Putamen (tissue), 1 donor: ENCODE measurements around the gene ITPRID1.

ENCODE experiments used
- DNase-seq: peaks from one replicate; pipeline ENCODE4 v3.0.0-alpha.2; 2016; ENCODE audit warnings: low spot score

Gene ITPRID1

DNA sequence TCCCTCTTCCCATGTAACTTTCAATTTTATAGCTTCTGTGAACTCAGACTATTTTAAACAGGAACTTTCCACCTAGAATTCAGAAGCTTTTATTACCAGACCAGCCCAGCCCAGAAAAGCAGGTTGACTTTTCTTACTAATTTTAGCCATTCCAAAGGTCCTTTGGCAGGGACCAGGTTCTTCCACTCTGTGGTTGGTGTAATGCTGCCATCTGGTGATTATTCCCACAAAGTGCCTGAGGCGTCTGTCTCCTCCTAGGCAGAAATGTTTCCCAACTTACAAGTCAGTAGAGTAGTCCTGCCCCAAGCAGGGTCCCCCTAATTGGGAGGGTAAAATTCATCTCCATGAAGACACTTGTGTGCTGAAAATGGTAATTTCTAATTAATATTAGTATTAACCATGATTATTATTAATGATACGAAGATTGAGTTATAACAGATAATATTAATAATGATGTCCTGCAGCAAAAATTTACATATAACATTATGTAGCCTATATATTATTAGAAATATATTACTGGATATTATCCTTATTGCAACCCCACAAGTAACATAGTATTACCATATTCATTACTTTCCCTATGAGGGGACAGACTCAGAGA is 120.1 kb downstream of the ITPRID1 start:
- peak; percentile 35 for DNase-seq

DNA sequence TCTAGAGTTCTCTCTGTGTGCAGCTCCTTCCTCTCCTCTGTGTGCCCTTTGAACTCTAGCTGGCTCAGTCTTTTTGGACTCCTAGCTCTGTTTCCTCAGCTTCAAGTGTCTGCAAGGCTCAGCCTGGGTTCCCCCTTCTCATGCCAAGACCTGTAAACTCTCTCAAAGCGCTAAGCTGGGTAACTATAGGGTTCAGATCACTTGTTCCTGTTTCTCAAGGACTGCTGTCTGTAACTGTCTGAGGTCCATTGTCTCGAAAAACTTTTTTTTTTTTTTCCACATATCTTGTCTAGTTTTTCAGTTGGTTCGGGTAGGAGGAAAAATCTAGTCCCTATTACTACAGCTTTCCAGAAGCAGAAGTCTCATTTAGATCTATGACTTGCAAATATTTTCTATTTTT is 126.5 kb downstream of the ITPRID1 start:
- DNase-seq, result no peak

DNA sequence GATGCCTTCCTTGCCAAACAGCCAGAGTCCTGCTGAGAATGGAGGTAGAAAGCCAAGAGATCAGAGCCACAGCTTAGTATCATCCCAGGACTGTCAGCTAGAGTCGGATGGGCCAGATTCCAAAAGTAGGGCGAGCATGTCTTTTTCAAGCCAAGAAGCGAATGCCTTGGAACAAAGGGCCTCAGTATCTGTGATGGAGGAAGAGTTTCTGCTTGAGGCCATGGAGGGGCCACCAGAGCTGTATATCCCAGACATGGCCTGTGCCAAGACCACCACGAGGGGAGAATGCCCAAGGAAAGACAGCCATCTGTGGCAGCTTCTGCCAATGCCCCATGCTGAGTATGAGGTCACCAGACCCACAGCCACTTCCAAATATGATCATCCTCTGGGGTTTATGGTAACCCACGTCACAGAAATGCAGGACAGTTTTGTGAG is 128.8 kb downstream of the ITPRID1 start:
- peak; percentile 14 for DNase-seq

DNA sequence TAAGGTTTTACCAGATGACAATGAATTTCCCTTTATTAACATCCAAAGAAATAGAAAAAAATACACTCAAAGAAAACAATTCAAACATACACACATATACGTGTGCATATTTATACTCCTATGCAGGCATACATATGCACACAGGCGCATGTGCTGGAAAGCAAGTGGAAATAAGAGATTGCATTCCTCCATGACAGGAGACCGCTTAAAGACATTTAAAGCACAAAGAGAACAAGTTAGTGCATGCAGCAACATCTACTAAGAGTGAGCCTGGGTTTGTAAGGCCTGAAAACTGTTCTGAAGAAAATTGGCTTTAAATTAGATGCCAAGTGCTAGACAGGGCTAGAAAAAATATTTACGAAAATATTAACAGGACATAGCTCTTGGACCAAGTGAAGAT is 133.1 kb downstream of the ITPRID1 start:
- DNase-seq, result no peak

DNA sequence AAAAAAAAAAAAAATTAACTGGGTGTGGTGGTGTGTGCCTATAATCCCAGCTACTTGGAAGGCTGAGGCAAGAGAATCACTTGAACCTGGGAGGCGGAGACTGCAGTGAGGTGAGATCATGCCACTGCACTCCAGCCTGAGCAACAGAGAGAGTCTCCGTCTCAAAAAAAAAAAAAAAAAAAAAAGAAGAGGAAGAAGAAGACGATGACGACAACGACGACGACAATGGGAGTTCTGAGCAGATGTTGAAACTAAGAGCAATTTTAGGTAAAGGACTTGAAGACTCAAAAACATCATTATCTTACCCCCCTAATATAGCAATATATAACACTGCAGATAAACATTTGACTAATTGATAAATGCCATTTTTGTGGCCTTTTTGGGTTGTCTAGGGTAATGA is 133.6 kb downstream of the ITPRID1 start:
- no peak for DNase-seq

DNA sequence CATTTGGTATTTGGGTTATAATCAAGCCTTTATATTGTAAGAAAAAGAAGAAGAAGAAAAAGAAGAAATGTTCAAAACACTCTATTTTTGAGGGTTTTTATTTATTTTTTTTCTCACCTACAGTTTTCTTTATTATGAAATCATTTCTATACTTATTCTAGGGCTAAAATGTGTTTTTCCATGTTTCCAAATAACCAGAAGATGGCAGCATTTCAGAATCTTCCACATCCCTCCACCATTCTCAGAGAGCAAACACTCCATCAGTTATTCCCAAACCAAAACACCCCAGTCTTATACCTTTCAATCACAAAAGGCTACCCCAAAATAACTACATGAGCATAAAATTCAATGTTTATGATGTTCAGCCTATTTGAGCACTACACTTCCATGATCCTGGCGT is 134.4 kb downstream of the ITPRID1 start:
- no peak for DNase-seq

DNA sequence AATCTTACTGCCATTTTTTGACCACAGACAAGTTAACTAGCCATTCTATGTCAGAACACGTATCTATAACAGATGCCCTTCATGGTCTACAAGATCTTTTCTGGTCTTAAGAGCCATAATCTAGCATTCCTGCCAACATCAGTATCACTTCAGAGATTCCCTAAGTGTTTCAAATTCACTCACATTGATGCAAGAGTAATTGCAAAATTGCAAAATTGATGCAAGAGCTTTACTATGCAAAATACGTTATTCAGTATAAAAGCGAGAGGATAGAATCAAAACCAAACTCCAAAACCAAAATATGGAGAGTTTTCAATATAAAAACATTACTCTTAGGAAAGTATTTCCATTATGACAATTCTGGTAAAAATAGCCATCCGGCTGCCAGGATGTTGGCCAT is 135.0 kb downstream of the ITPRID1 start:
- no peak for DNase-seq

DNA sequence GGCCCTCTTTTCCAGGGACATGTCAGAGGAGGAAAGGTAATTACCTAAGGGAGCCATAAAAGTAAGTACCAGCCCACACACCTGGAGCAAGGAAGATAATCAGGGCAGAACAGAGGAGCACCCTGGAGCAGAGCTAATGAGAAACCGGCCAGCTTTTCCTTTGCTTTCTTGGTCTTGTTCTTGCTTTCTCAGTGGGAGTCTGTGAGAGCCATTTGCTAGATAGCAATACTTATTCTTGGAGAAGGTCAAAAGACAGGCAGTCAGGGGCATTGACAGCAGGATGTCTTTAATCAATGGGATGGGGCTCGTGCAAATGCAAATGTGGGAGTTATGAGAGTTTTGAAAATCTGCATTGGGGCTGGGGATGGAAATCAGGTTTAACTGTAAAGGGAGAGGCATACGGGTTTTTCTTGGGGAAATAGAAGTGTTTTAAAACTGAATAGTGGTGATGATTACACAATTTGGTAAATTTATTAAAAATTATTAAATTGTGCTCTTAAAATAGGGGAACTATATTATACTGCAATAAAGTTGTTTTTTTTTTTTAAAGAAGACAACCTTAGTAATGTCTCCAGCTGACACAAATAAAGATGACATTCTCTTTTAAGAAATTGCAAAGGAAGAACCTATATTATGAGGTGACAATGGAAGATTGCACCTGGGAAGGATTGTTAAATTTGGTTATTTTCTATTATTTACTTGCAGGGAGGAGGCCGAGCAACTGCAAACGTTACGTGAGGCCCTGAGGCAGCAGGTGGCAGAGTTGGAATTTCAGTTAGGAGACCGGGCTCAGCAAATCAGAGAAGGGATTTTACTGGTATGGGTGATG is 137.6 kb downstream of the ITPRID1 start:
- no peak for DNase-seq

DNA sequence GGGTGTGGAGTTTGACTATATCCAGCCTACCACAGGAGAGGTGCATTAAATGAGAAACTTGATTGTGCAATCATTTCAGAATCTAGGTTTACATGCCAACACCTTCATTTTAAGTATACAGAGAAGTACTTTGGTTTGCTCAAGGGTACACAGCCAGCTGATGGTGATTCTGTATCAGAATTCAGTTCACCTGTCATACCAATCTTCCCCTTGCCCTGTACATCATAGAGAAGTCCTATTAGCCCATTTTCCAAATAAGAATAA is 138.1 kb downstream of the ITPRID1 start:
- no peak for DNase-seq

DNA sequence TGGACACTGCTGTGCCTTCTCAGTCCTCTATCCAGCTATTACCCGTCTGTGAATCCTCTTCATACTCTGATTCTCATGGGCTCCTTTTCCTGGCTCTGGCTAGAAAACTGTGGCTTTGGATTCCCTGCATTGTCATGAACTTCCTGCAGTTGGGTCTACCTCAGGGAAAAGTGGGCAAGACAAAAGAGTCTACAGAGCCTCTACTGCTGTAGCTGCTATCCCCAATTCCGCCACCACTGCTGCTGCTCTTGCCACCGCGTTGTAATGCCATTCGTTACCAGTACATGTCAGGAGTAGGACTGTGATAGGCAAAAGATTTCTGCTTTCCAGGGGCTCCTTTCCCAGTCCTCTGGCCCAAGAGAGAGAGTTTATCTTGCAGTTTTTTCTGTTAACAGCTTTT is 149.2 kb downstream of the ITPRID1 start:
- DNase-seq, result no peak

DNA sequence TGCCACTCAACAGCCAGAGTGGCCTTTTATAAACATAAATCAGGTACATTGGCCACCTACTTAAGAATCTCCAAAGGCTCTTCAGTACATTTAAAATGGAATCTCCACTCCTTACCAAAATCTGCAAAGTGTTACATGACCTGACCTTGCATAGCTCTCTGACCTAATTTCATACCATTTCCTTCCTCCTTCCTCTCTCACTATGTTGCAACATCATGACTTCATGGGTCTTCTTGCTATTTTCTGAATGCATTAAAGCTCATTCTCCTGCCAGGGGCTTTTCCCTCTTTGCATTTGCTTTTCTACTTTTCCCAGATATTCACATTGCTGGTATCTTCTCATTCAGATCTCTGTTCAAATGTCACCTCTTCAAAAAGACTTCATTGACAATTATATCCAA is 151.0 kb downstream of the ITPRID1 start:
- DNase-seq, result no peak

DNA sequence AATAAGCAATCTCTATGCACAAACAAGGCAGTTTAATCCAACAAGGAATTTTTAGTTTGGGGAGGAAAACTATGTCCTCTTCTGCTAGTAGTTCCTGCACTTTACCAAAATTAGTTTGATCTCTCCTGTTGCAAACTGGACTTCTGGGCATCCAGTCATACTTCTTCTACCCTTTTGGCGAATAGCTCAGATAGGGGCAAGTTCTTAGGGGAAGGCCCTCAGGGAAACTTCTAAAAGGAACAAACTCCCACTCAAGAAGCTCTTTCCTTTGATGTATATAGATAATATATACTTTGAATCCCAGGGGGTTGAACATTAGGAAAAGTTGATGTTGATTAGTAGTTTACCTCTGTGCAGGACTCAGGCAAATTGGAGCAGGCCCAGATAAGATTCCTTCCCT is 151.7 kb downstream of the ITPRID1 start:
- no peak for DNase-seq

DNA sequence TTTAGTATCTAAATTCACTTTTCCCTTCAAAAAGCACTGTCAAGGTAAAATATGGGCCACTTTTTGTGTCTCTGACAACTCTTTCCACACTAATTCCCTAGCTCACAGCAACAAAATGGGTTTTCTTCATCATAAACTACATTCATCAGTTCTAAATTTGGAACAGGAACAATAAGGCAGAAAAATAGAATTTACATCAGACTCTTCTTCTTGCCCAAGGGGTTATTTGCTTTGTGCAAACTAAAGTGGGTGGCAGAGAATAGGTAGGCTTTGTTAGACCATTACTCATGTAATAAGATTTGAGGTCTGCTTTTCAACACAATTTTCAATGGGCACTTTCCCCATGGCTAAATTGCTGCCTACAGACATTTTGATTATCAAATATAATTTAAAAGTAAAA is 155.6 kb downstream of the ITPRID1 start:
- DNase-seq, result no peak

DNA sequence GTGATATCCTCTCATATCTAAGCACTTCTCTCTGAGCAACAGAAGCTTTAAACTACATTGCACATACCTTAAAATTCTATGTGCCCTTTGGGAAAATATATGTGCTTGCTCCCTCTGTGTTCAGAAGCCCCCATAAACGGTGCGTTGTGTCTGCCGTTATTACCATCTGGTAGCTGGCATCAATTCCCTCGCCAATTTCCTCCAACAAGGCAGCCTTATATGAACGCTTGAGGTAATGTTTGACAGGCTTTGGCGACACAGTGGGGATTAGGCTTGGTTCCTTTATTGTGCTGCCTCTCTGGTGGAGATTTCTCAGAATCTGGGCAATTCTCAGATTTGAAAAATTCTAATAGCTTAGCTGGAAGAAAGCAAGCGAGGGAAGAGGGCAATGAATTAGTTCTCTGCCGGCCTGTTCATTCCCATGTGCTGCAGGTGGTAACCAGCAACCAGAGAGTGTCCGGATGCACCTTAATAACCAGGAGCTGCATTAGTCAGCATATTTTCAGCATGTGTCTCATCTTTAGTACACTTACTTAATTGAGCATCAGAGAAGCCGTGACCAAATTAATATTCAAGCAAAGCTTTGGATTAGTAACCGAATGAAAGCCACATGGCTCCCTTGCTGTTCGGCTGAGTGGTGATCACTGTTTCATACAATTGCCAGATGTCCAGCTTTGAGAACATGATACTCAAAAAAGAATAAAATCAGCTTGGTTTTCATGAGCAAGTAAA is 165.8 kb downstream of the ITPRID1 start:
- DNase-seq, result no peak

DNA sequence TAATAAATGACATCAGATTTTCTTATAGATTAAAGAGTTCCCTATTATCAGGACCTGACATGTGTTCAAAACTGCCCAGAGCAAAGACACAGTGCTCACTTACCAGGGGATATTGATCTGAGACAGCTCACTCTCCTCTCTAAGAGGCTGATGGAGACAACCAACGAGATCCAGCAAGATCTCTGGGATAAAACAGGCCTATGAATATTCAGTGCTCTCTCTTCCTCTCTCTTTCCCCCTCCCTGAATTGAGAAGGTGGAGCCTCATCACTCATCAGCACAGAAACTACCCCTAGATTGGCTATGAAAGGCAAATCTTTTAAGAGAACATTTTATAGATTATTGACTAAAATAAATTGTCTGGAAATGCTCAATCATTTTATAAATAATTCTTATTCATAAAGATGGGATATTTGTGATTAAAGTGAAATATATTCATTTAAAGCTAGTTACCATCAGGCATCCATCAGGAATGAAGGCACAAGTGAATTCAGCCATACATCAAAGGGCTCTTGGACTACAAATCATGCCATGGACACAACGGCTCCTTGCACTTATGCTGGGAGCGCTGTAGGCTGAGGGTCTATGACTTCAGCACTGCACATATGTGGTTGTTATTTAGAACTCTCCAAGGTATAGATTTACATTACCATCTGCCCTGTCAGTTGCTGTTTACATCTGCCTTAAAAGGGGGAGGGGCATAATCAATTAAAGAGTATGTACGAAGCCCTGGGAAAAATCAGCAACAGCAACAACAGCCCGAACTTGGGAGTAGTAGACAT is 169.7 kb downstream of the ITPRID1 start:
- no peak for DNase-seq

DNA sequence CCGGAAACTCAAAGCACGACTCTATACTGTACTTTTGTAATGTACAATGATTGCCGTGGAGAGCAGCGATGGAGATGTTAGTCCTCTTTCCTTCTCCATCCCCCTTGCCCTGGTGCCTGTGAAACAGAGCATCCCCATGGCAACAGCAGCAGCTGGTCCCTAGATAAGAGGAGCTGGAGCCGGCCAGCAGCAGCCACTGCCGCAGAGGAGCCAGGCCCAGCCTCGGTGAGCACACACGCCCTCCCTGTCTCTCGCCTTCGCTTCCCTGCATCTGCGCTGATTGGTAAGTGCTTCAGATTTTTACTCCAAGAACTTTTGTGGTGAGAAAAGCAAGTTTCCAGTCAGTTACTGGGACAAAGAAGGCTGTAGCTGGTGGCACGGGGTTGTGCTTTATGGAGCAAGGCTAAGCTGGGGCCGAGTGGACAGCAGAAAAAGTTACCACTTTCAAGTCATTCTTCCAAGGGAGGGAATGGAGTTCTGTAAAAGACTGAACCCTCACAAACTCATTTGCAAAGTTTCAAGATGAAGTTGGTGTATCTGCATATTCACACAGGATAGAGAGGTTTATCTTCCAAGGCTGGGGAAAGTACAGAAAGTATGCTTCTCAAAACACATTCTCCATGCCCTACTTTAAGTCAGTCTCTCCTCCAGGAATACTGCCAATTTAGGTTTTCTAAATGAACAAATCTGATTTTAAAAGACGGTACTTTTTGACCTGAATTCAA is 173.3 kb downstream of the ITPRID1 start, which contains the start of gene PPP1R17:
PPP1R17 (plus strand) TSS at position 192 of the 725 bp plus-strand sequence. CDS start 5,227 bp downstream, outside the sequence.
- no peak for DNase-seq

DNA sequence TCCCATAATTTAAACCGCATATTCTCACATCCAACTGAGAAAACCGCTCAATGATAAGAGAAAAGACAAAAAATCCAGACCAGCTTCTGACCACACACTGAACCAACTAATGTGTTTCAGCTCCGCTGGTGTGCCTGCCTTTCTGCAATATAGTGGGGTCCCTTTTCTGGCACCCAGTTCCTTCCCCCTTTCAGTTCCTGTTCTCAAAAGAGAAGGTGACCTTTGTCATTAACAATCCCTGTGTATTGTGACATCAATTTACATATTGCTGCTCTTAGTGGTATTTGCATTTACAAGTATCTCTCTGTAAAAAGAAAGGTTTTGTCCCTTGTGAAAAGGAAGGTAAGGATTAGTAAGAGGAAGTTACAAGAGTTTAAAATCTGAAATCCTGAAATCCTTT is 174.5 kb downstream of the ITPRID1 start:
- no peak for DNase-seq

DNA sequence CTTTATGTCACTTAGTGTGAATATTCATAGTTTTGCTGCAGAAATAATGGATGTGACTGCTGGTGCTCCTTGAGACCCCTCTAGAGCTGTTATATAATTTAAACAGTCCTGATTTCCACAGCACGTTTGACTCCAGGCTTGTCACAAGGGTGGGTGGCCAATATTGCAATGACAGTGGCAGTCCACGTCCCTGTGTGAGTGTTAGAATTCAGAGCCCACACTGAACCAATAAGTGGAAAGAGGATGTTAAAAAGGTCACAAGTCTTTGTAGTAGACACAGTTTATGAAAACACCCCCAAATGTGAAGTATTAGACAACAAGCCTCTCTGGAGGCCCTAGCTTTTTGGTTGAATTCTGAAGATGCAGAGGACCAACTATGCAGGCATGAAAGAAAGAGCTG is 175.1 kb downstream of the ITPRID1 start:
- no peak for DNase-seq

DNA sequence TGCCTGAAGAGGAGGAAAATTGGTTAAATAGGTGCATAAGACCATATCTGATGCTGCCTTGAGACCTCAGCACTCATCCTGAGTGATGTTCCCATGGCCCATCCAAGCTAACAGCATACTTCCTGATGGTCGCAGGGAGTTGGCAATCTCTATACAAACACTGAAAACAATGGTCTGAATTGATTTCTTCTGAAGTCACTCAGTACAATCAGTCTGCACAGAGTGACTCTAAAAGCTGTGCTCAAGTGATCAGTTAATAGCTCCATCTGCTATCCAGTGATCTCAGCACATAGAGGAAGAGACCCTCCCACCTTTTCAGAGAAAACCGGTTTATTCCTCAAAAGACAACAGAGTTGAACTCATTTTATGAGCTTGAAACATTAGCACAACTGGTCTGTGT is 177.0 kb downstream of the ITPRID1 start:
- no peak for DNase-seq

DNA sequence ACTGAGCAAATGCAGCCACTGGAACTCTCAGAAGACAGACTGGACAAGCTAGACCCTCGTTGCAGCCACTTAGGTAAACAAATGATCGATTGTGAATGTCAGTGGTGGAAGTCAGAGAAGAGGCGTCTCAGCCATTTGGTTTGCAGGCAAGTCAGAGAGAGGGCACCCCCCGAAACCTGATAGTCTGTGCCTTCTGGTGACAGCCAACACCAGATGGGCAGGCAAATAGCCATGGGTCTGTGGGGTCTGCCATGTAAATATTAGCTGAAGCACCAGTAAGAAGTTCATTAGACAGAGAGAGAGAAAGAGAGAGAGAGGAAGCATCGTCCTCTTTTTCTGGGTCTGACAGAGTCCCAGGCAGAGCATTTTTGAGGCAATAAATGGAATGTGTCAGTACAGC is 178.6 kb downstream of the ITPRID1 start:
- no peak for DNase-seq

DNA sequence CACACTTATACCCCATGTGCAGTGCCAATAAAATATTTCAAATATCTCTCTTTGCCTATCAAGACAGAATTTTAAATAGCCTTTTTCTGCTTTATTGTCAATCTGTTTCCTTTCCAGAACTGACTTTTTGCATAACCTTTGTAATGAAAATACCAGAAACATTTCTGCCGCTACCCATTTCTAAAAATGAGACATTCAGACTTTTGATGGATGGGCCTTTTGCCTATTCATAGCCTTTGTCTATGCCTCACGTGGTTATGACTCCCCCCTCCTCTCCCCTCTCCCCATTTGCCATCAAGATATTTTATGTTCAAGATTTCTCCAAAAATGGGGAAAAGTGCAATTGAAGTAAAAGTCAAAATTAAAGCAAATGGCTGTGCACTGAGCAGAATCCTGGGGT is 179.0 kb downstream of the ITPRID1 start:
- no peak for DNase-seq
